Measurements from ENCODE around the gene CCDC88A. TPM values are rescaled to one million over a fixed set of nuclear protein-coding genes. Genes with fewer than 3 reads are reported as not detected.

Gene CCDC88A
- polyA plus RNA-seq, 12 donors: 43.3 to 229 (median 73.6) TPM

- no peak for DNase-seq
These were observed 10.7 kb upstream of the CCDC88A start for GRCh38 chr2:55430211-55430975.

- no peak for DNase-seq
These were observed 8.6 kb upstream of the CCDC88A start for GRCh38 chr2:55428258-55428657.

GRCh38 chr2:55425431-55425831 is 5.8 kb upstream of the CCDC88A start:
- DNase-seq: no peak

- no peak for DNase-seq
These were observed 3.4 kb upstream of the CCDC88A start for GRCh38 chr2:55422876-55423665.

DNA sequence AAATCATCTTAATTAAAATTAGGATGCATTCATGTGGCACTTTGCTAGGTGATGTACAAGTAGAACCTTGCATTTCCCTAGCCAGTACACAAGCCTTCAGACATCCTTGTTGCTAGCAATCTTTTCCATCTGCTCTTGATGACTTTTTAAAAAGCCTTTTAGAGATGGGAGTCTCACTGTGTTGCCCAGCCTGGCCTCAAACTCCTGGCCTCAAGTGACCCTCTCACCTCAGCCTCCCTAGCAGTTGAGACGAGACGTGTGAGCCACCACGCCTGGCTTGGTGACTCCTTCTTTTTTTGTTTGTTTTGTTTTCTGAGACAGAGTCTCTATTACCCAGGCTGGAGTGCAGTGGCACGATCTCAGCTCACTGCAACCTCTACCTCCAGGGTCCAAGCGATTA is 1.7 kb upstream of the CCDC88A start:
- DNase-seq: no peak

DNA sequence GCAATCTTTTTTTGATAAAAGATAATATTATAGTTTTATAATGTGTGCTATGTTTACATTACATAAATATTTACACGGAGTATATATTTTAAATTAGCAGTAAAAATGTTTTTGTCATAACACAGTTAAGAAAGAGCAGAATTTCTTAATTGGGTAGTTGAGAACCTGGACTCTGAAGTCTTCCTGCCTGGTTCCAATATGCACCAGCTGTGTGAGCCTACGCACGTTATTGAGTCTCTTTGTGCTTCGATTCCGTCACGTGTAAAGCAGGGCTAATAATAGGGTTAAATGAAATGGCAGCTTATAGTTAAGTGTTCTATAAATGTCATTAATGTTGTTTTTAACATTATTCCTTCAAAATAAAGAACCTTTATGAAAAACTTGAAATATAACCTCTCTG is 1.2 kb upstream of the CCDC88A start:
- DNase-seq: no peak

DNA sequence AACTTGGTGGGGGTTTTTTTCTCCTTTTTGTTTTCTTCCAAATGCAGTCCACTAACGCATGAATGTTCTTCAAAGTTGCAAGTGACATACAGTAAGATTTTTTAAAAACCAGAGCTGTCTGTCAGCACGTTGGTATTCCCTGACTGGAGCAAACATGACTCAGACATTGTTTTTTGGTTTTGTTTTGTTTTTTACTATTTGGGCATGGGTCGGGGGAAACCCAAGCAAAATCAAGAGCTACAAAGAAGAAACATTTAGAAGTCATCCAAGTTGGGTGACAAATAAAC is 726 bp upstream of the CCDC88A start:
- no peak for DNase-seq

DNA sequence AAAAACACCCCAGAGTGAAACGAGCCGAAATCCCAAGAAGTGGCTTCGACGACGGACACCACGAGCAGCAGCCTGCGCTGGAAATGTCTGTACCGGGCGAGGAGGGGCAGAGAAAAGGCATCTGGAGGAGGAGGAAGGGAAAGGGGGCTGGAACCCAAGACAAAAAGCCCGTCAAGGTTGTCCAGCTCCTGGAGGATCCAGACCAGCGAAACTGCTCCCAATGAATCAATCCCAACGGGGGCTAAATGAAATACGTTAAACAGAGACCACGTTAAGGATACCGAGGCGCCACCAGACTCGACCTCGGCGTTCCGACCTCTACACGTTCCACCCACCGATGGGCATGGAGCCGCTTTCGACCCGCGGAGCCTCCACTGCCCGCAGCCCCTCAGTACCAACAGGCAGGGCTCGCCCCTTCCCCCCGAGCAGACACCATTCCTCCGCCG is 400 bp downstream of the CCDC88A start:
- no peak for DNase-seq

- no peak for DNase-seq
These were observed 984 bp downstream of the CCDC88A start for GRCh38 chr2:55418512-55419232.

GRCh38 chr2:55418072-55418471 is 1.6 kb downstream of the CCDC88A start:
- DNase-seq: no peak

GRCh38 chr2:55416786-55417568 is 2.7 kb downstream of the CCDC88A start:
- no peak for DNase-seq

DNA sequence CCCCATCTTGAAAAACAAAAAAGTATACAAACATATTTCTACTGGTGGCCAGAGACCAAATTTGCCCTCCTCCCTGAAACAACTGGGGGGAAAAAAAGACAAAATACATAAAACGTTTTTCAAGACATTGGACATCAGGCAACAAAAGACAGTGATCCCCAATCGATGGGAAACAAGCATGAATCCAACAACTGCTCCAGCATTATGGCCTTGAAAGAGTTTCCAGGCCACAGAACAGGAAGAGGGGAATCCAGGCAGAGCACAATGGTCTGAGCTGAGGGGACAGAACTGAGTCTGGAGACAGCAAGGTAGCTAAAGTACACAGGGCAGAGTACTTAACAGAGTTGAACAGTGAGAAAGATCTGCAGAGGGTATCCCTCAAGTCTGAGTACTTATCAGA is 4.4 kb downstream of the CCDC88A start:
- DNase-seq: no peak

- no peak for DNase-seq
These were observed 10.5 kb downstream of the CCDC88A start for GRCh38 chr2:55408918-55409868.

DNA sequence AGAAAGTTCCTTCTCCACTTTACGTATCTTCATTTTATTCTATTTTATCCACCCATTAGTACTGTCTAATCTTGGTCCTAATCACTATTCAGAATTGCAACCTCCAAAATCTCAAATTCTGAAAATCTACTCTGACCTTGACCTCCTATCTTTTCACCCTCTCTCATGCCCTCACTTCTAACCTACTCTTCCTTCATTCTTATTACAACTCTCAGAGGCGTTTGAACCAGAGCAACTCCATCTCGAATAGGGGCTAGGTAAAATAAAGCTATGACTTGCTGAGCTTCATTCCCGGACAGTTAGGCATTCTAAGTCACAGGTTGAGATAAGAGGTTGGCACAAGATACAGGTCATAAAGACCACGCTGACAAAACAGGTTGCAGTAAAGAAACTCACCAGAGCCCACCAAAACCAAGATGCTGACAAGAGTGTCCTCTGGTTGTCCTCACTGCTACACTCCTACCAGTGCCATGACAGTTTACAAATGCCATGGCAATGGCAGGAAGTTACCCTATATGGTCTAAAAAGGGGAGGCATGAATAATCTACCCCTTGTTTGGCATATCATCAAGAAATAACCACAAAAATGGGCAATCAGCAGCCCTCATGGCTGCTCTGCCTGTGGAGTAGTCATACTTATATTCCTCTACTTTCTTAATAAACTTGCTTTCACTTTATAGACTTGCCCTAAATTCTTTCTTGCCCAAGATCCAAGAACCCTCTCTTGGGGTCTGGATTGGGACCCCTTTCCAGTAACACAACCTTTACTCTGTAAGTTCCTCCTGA is 11.4 kb downstream of the CCDC88A start:
- no peak for DNase-seq

- DNase-seq: no peak
These were observed 14.5 kb downstream of the CCDC88A start for GRCh38 chr2:55405116-55405515.

DNA sequence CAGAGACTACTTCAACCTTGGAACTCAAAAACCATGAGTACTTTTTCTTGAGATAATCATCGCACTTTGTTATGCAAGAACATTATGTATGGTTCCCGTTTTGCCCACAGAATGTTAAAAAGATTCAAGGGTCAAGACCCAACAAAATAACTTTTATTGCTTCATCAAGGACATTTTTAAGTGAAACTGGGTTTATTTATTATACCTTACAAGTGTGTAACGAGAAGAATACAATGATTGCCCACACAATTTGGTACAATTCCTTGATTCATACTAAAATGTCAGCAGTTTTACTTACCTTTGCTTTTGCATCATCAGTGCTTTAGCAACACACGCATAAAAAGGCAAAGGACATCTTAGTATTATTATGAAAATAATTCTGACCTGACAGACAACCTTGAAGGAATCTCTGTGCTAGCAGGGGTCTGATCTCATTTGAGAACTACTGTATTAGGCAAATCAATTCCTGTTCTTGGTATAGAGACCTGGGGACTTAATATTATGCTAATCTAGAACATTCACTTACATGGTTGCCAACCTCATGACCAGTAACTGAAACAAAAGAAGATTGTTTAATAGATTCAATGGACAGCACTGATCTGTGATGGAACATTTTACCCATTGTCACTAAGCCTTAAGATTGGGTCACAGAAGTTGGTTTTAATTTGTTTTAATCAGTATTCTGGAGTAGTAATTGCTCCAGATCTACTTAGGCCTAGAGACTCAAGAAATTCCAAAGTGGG is 16.2 kb downstream of the CCDC88A start:
- no peak for DNase-seq

DNA sequence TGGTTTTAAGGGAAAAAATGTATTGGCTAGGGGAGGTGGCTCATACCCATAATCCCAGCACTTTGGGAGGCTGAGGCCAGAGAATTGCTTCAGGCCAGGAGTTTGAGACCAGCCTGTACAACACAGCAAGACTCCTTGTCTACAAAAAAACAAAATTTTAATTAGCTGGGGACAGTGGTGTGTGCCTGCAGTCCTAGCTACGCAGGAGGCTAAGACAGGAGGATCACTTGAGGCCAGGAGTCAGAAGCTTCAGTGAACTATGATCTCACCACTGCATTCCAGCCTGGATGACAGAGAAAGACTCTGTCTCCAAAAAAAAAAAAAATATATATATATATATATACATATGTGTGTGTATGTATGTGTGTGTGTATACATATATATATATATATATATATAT is 18.5 kb downstream of the CCDC88A start:
- DNase-seq: no peak

- DNase-seq: no peak
These were observed 19.3 kb downstream of the CCDC88A start for GRCh38 chr2:55400332-55400731.

GRCh38 chr2:55399815-55400214 is 19.8 kb downstream of the CCDC88A start:
- DNase-seq: no peak
